ENCODE data around the gene TAS2R19.

DNA sequence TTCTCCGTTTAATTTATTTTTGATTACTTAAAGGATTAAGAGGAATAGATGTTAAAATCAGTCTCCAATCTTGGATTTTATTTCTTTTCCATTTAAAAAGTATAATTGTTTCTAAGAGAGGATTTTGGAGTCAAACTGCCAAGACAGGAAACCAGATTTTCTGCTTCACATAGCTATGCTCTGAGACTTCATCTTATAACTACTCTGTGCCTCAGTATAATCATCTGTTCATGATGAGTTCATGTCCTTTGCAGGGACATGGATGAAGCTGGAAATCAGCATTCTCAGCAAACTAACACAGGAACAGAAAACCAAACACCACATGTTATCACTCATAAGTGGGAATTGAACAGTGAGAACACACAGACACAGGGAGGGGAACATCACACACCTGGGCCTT lies 17.7 kb upstream of the TAS2R19 start:
- TF ChIP-seq, protein P1, sequence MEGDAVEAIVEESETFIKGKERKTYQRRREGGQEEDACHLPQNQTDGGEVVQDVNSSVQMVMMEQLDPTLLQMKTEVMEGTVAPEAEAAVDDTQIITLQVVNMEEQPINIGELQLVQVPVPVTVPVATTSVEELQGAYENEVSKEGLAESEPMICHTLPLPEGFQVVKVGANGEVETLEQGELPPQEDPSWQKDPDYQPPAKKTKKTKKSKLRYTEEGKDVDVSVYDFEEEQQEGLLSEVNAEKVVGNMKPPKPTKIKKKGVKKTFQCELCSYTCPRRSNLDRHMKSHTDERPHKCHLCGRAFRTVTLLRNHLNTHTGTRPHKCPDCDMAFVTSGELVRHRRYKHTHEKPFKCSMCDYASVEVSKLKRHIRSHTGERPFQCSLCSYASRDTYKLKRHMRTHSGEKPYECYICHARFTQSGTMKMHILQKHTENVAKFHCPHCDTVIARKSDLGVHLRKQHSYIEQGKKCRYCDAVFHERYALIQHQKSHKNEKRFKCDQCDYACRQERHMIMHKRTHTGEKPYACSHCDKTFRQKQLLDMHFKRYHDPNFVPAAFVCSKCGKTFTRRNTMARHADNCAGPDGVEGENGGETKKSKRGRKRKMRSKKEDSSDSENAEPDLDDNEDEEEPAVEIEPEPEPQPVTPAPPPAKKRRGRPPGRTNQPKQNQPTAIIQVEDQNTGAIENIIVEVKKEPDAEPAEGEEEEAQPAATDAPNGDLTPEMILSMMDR (IDR thresholded peaks at IDR 0.05; ENCODE audit: insufficient read depth, low read depth, low read length), result no peak
- TF ChIP-seq EZH2 (IDR thresholded peaks at IDR 0.05; ENCODE audit: insufficient read depth, low read length), result no peak

All from astrocyte (in vitro differentiated cells and primary cell).